ENCODE data around the gene PRPF18. TPM values are rescaled to one million over a fixed set of nuclear protein-coding genes. Genes with fewer than 3 reads are reported as not detected.
A peak's percentile ranks its signal among the peaks of the same experiment; 100 is the strongest.
"Not testable (repeated sequence)": the region's sequence is repeated elsewhere in the genome, so short reads cannot be mapped to it uniquely, and the experiment has no call there.

PRPF18 gene
- total RNA-seq (10 to 100 TPM in 1 of 6 donors, 1 to 10 TPM in 5; 8.1 to 12.0 (median 9.3) TPM), polyA plus RNA-seq (10 to 100 TPM in 1 of 2 donors, 1 to 10 TPM in 1; 6.2 to 10.7 TPM)

DNA sequence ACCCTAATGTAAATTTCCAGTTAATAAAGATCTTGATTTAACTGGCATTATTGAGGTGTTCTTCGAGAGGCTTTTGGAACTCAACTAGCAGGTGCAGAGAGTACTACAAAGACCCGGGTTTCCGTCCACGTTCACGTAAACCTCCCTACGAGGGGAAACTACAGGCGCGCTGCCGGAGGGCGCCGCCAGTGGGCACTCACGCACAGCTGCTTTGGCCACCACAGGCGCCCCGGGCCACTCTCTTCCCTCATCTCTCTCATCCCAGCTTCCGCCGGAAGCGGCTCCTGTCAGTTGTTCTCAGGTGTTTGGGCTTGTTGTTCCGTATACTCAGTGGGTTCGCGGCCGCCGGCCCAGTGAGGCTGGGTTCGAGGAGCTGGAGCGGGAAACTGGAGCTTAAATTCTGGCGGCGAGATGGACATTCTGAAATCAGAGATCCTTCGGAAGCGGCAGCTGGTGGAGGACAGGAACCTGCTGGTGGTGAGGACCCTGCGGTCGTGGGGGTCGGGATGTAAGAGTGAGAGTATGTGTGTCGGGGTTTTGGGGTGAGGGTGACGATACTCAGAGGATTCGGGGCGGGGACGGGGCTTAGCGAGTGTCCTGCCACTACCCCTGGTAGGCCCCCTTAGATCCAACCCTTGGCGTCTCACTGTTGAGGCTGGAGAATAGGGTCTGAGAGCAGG, at the start of gene PRPF18:
Gene PRPF18 (plus strand): TSS at position 290 of the 680 bp plus-strand sequence. CDS start 122 bp downstream, at position 412.
- FAIRE-seq: peak; percentile 37

DNA sequence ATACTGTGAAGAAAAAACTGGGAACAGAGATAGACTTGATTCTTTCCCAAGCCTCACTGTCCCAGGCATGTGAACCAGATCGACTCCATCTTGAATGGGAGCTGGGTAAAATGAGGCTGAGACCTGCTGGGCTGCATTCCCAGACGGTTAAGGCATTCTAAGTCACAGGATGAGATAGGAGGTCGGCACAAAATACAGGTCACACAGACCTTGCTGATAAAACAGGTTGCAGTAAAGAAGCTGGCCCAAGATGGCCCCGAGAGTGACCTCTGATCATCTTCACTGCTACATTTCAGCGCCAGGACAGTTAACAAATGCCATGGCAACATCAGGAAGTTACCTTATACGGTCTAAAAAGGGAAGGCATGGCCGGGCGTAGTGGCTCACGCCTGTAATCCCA, 48.8 kb upstream of the PRPF18 start:
- H3K4me3 ChIP-seq; H3K27ac ChIP-seq; H3K36me3 ChIP-seq; H3K4me1 ChIP-seq; H3K27me3 ChIP-seq; ATAC-seq; FAIRE-seq; H3K9me3 ChIP-seq; intact Hi-C loops (cut with DNase I); DNase-seq: not testable (repeated sequence)
- 52 to 57% methylated on average over 9 of the region's 9 CpGs for WGBS, 2 donors

More for the DNA sequence above, at the start of gene PRPF18:
- peak within 1 kb of the TSS; percentile 64 to 97 (median 82) for H3K4me3 ChIP-seq
- H3K27me3 ChIP-seq: peaks cover 0 to 4% (median 0%) of the 10 kb centered on the region in 4 donors
- intact Hi-C loops (cut with DNase I): no loop called here
- peak; percentile 100 for ATAC-seq
- peak; percentile 92 to 96 (median 94) for TF ChIP-seq CTCF (IDR thresholded peaks at IDR 0.05)
- WGBS, 2 donors: 0 to 1% methylated on average over 38 of the region's 38 CpGs
- peaks cover 4 to 13% (median 7%) of the 10 kb centered on the region in 3 donors for H3K4me1 ChIP-seq
- DNase-seq: peak; percentile 89 to 96 (median 92)
- no peaks in the 10 kb centered on the region for H3K36me3 ChIP-seq
- no peaks in the 10 kb centered on the region for H3K9me3 ChIP-seq
- peak within 1 kb of the TSS in 1 of 4 donors; percentile 39 for H3K27ac ChIP-seq

- ATAC-seq: no peak
- Histone ChIP-seq H3K9me3 (no peaks in the 10 kb centered on the region), H3K36me3 (no peaks in the 10 kb centered on the region), H3K27ac (no peak overlapping the region), H3K27me3 (no peaks in the 10 kb centered on the region), H3K4me1 (no peaks in the 10 kb centered on the region), H3K4me3 (no peak overlapping the region)
- intact Hi-C loops (cut with DNase I): no loop called here
- TF ChIP-seq CTCF (IDR thresholded peaks at IDR 0.05): no peak
- WGBS, 2 donors: 72 to 82% methylated on average over 5 of the region's 5 CpGs
- DNase-seq: no peak
- FAIRE-seq: no peak
Measured at GRCh38 chr10:13542533-13542932, 44.2 kb upstream of the PRPF18 start.

DNA sequence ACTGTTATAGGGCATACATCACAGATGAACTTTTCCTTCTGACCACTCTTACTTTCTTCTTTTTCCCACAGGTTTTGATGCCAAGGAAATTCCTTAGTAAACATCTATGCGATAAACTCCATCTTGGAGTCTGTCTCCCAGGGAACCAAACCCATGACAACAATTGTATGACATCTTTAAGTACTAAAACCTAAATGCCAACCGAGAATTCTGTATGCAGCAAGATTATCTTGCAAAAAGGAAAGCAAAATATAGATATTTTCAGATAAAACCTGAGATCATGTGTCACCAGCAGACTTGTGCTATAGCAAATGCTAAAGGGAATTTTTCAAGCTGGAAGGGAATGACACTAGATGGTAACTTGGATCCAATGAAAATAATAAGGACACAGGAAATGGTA, 36.0 kb upstream of the PRPF18 start:
- intact Hi-C loops (cut with DNase I): no loop called here
- TF ChIP-seq CTCF (IDR thresholded peaks at IDR 0.05): no peak
- H3K4me1 ChIP-seq: peaks cover 0 to 3% (median 0%) of the 10 kb centered on the region in 3 donors
- no peaks in the 10 kb centered on the region for H3K27me3 ChIP-seq
- FAIRE-seq (no peak), ATAC-seq (no peak), DNase-seq (no peak)
- H3K4me3 ChIP-seq: no peak overlapping the region
- no peaks in the 10 kb centered on the region for H3K36me3 ChIP-seq
- WGBS, 2 donors: 89 to 92% methylated on average over 2 of the region's 2 CpGs
- no peaks in the 10 kb centered on the region for H3K9me3 ChIP-seq
- no peak overlapping the region for H3K27ac ChIP-seq

GRCh38 chr10:13555884-13556510, 30.8 kb upstream of the PRPF18 start:
- DNase-seq (peak in 5 of 6 donors; percentile 45 to 80 (median 70)), ATAC-seq (peak; percentile 92 to 97 (median 95)), FAIRE-seq (no peak)
- no peaks in the 10 kb centered on the region for H3K9me3 ChIP-seq
- TF ChIP-seq CTCF (IDR thresholded peaks at IDR 0.05): no peak
- 17 to 28% methylated on average over 2 of the region's 2 CpGs for WGBS, 2 donors
- no peaks in the 10 kb centered on the region for H3K36me3 ChIP-seq
- intact Hi-C loops (cut with DNase I): no loop called here
- peak overlapping the region in 2 of 4 donors; percentile 20 to 39 for H3K27ac ChIP-seq
- H3K4me1 ChIP-seq: peaks cover 0 to 12% (median 5%) of the 10 kb centered on the region in 3 donors
- no peaks in the 10 kb centered on the region for H3K27me3 ChIP-seq
- no peak overlapping the region for H3K4me3 ChIP-seq

Data from pancreas (tissue), 10 donors.